HG03025 (cell line): ENCODE data around the gene SPTBN4.
"Not testable (repeated sequence)": the region's sequence is repeated elsewhere in the genome, so short reads cannot be mapped to it uniquely, and the experiment has no call there.

Experiments
- ATAC-seq: cut with Tn5 transposase; IDR thresholded peaks from one replicate; pipeline ENCODE4 v1.9.1; 2021; ENCODE audit warnings: mild to moderate bottlenecking, moderate library complexity; ENCODE audit not compliant: unreplicated experiment, low FRiP score

The SPTBN4 gene

GRCh38 chr19:40438284-40438683 lies 28.5 kb upstream of the SPTBN4 start:
- ATAC-seq: no peak

GRCh38 chr19:40441719-40442253 lies 25.0 kb upstream of the SPTBN4 start:
- ATAC-seq: no peak

- ATAC-seq: no peak
These were observed 24.3 kb upstream of the SPTBN4 start for GRCh38 chr19:40442328-40443130.

GRCh38 chr19:40443131-40443999 lies 23.4 kb upstream of the SPTBN4 start:
- peak; percentile 58 for ATAC-seq

- peak; percentile 57 for ATAC-seq
These were observed 22.6 kb upstream of the SPTBN4 start, which contains the start of gene SERTAD3 for GRCh38 chr19:40444000-40444824. TSS of gene SERTAD3 (minus strand) at chr19:40444335. CDS start at chr19:40442080, 2,255 bp downstream.

- ATAC-seq: no peak
These were observed 21.9 kb upstream of the SPTBN4 start for GRCh38 chr19:40444825-40445312.

- no peak for ATAC-seq
These were observed 21.0 kb upstream of the SPTBN4 start for GRCh38 chr19:40445780-40446262.

- no peak for ATAC-seq
These were observed 20.5 kb upstream of the SPTBN4 start for GRCh38 chr19:40446263-40446784.

GRCh38 chr19:40449506-40449905 lies 17.3 kb upstream of the SPTBN4 start:
- ATAC-seq: no peak

GRCh38 chr19:40450664-40451063 lies 16.1 kb upstream of the SPTBN4 start:
- ATAC-seq: no peak

GRCh38 chr19:40452016-40452415 lies 14.8 kb upstream of the SPTBN4 start:
- ATAC-seq: no peak

GRCh38 chr19:40453151-40453735 lies 13.6 kb upstream of the SPTBN4 start:
- ATAC-seq: no peak

GRCh38 chr19:40453943-40454342 lies 12.9 kb upstream of the SPTBN4 start:
- not testable (repeated sequence) for ATAC-seq

- ATAC-seq: no peak
These were observed 9.8 kb upstream of the SPTBN4 start for GRCh38 chr19:40457048-40457447.

- ATAC-seq: no peak
These were observed 8.7 kb upstream of the SPTBN4 start for GRCh38 chr19:40457953-40458596.

GRCh38 chr19:40458597-40458974 lies 8.2 kb upstream of the SPTBN4 start:
- ATAC-seq: no peak

GRCh38 chr19:40460185-40460584 lies 6.6 kb upstream of the SPTBN4 start:
- ATAC-seq: no peak

GRCh38 chr19:40461669-40462221 lies 5.1 kb upstream of the SPTBN4 start:
- no peak for ATAC-seq
